K562 (cell line): ENCODE measurements around the gene KRTAP4-7. TPM values are rescaled to one million over a fixed set of nuclear protein-coding genes. Genes with fewer than 3 reads are reported as not detected.

ENCODE experiments used
- ATAC-seq: fragments of 200-7000 bp; cut with Tn5 transposase; 3 replicates; pipeline ENCODE4 v1.9.1; 2020; ENCODE audit warnings: moderate library complexity
- BruUV-seq: library from RNA; stranded (reverse); fragments of 400-500 nt; replicated peaks from 2 replicates; lab custom pipeline; 2021; lab: Mats Ljungman, UMichigan
- CTCF ChIA-PET: fragments of 300-600 bp; formaldehyde crosslinking; extraction: SDS; loops from one replicate; lab custom pipeline; 2021; ENCODE audit warnings: low intra/inter-chr PET ratio; lab: Yijun Ruan, JAX
- POLR2A ChIA-PET: fragments of 300-600, 350-650 bp; sonication (Branson Sonifier 250); formaldehyde crosslinking; extraction: SDS; loops from one replicate; lab custom pipeline; 2021; ENCODE audit warnings: antibody characterized with exemption, inconsistent platforms; lab: Yijun Ruan, JAX
- DNase-seq, 4 experiments: peaks; one replicate each; pipeline versions ENCODE4 v3.0.0 to v3.0.0-alpha.2; 2011 to 2018; ENCODE audit warnings: low spot score in 3 of 4, mixed read lengths in 3 of 4; ENCODE audit errors: extremely low read depth in 1 of 4
- FAIRE-seq: peaks from 2 replicates; lab custom pipeline; 2011; peaks lifted over from hg19 to GRCh38; lab: Jason Lieb, UNC
- H2AFZ ChIP-seq: 2 replicates; pipeline ENCODE4 v1.6.0; 2011; ENCODE audit warnings: low read depth, low read length, control low read depth, inconsistent platforms
- H3K27ac ChIP-seq: fragments of 200-600 bp; 3 replicates; pipeline ENCODE4 v1.8.0; 2011; ENCODE audit warnings: low read depth, mild to moderate bottlenecking, control low read depth, inconsistent platforms, low read length, moderate library complexity, mixed read lengths; ENCODE audit errors: extremely low read depth
- H3K27me3 ChIP-seq, 2 experiments: fragments of 300-600 bp in 1 of 2; 2 replicates in 1 of 2; 3 replicates in 1 of 2; pipeline versions ENCODE4 v1.6.0 to v1.8.0; 2011; ENCODE audit warnings: inconsistent platforms in 2 of 2, low read length in 2 of 2, mild to moderate bottlenecking in 1 of 2, mixed read lengths in 1 of 2, moderate library complexity in 1 of 2; ENCODE audit not compliant: control insufficient read depth in 2 of 2, insufficient read depth in 2 of 2
- H3K36me3 ChIP-seq: fragments of 300-600 bp; 3 replicates; pipeline ENCODE4 v1.8.0; 2011; ENCODE audit warnings: mild to moderate bottlenecking, low read length, inconsistent platforms; ENCODE audit not compliant: control insufficient read depth, insufficient read depth
- H3K4me1 ChIP-seq, 2 experiments: fragments of 200-600 bp in 1 of 2; replicated peaks in 1 of 2; 2 replicates in 1 of 2; 3 replicates in 1 of 2; pipeline versions ENCODE4 v1.5.1 to v1.8.0; 2011; ENCODE audit warnings: inconsistent platforms in 2 of 2, low read length in 2 of 2, mild to moderate bottlenecking in 1 of 2, mixed read lengths in 1 of 2, moderate library complexity in 1 of 2; ENCODE audit not compliant: control insufficient read depth in 2 of 2, insufficient read depth in 2 of 2
- H3K4me2 ChIP-seq: 2 replicates; pipeline ENCODE4 v1.6.1; 2011; ENCODE audit warnings: low read length, control low read depth, inconsistent platforms, mixed read lengths; ENCODE audit not compliant: insufficient read depth
- H3K4me3 ChIP-seq: fragments of 200-600 bp; sonication (generic), shearing (Covaris generic); 2 replicates; pipeline ENCODE4 v1.5.1; 2016; ENCODE audit warnings: control low read depth, inconsistent platforms
- H3K79me2 ChIP-seq: fragments of 200-600 bp; 3 replicates; pipeline ENCODE4 v1.8.0; 2011; ENCODE audit warnings: low read length, inconsistent platforms; ENCODE audit not compliant: control insufficient read depth, insufficient read depth
- H3K9ac ChIP-seq, 2 experiments: 2 replicates each; pipeline versions ENCODE4 v1.6.0 to v1.6.1; 2011; ENCODE audit warnings: low read depth in 2 of 2, low read length in 2 of 2, control low read depth in 1 of 2, inconsistent platforms in 1 of 2, mild to moderate bottlenecking in 1 of 2, mixed read lengths in 1 of 2; ENCODE audit not compliant: insufficient read depth in 1 of 2
- H3K9me1 ChIP-seq: one replicate; pipeline ENCODE4 v1.6.0; 2011; ENCODE audit warnings: inconsistent platforms, mild to moderate bottlenecking, low read length, moderate library complexity; ENCODE audit not compliant: control insufficient read depth, insufficient read depth
- H3K9me3 ChIP-seq: replicated peaks from 2 replicates; pipeline ENCODE4 v1.5.1; 2011; ENCODE audit warnings: low read depth, low read length, inconsistent platforms; ENCODE audit not compliant: control insufficient read depth, insufficient read depth
- H4K20me1 ChIP-seq: replicated peaks from 2 replicates; pipeline ENCODE4 v1.6.1; 2011; ENCODE audit warnings: low read length, inconsistent platforms, mixed read lengths; ENCODE audit not compliant: control insufficient read depth, insufficient read depth
- FOXA3 ChIP-seq, 2 experiments: fragments of 450-650 bp in 1 of 2; sonication (generic) in 1 of 2; formaldehyde crosslinking; IDR thresholded peaks in 1 of 2; conservative IDR thresholded peaks in 1 of 2; 2 replicates each; pipeline versions ENCODE4 v1.4.0 to v1.8.0; 2020 to 2022; ENCODE audit warnings: mild to moderate bottlenecking in 2 of 2, missing genetic modification reagents in 1 of 2
- HEY1 ChIP-seq: fragments of 250-450 bp; sonication (Bioruptor Pico); IDR thresholded peaks from 2 replicates; pipeline ENCODE4 v1.5.0; 2020; ENCODE audit warnings: mild to moderate bottlenecking, moderate library complexity, borderline replicate concordance
- JUN ChIP-seq, 2 experiments: sonication (generic) in 1 of 2; formaldehyde crosslinking in 1 of 2; IDR thresholded peaks; 2 replicates each; pipeline versions ENCODE4 v1.6.1 to v1.8.0; 2012 to 2022; ENCODE audit warnings: borderline replicate concordance in 2 of 2, mild to moderate bottlenecking in 2 of 2, improper control_type of control experiment in 1 of 2, low read depth in 1 of 2, low read length in 1 of 2, missing genetic modification reagents in 1 of 2
- MAFK ChIP-seq: IDR thresholded peaks from 2 replicates; pipeline ENCODE4 v1.6.1; 2011; ENCODE audit warnings: low read length, improper control_type of control experiment
- NCOA6 ChIP-seq: fragments of 450-650 bp; IDR thresholded peaks from 2 replicates; pipeline ENCODE4 v1.6.1; 2017; ENCODE audit warnings: mild to moderate bottlenecking
- OTX1 ChIP-seq: fragments of 450-650 bp; formaldehyde crosslinking; IDR thresholded peaks from 2 replicates; pipeline ENCODE4 v1.4.0; 2022; ENCODE audit warnings: mild to moderate bottlenecking
- TRIM28 ChIP-seq: fragments of 450-650 bp; IDR thresholded peaks from 2 replicates; pipeline ENCODE4 v1.6.1; 2017
- ZNF12 ChIP-seq: sonication (generic); formaldehyde crosslinking; IDR thresholded peaks from 2 replicates; pipeline ENCODE4 v1.4.0; 2020; ENCODE audit warnings: mild to moderate bottlenecking, missing genetic modification reagents
- ZNF121 ChIP-seq: sonication (generic); formaldehyde crosslinking; conservative IDR thresholded peaks from 2 replicates; pipeline ENCODE4 v1.8.0; 2022; ENCODE audit warnings: missing genetic modification reagents
- ZNF263 ChIP-seq: sonication (generic); formaldehyde crosslinking; IDR thresholded peaks from 2 replicates; pipeline ENCODE4 v1.8.0; 2022; ENCODE audit warnings: mild to moderate bottlenecking, missing genetic modification reagents, borderline replicate concordance
- ZNF668 ChIP-seq: fragments of 250-450 bp; sonication (Bioruptor Pico); IDR thresholded peaks from 2 replicates; pipeline ENCODE4 v1.8.0; 2022; ENCODE audit warnings: mild to moderate bottlenecking, inconsistent platforms
- in situ Hi-C: fragments of 300-500 bp; cut with MboI; formaldehyde crosslinking; loops from 4 replicates; pipeline ENCODE4 v1.15.0; 2018; ENCODE audit warnings: inconsistent platforms, mixed read lengths
- intact Hi-C: fragments of 100-400 bp; cut with micrococcal nuclease; formaldehyde crosslinking; loops from 2 replicates; pipeline ENCODE4 v1.14.2; 2022
- polyA plus RNA-seq, 8 experiments: library from polyadenylated mRNA; depleted of rRNA in 4 of 8; stranded (reverse) in 5 of 8; unstranded in 3 of 8; fragments of >200 nt; fragmentation: Nextera tagmentation in 2 of 8; fragmentation: Illumina TruSeq in 1 of 8; extraction: Ambion mirVana in 2 of 8; extraction: Trizol in 1 of 8; gene quantifications; 2 replicates each; pipeline versions ENCODE4 v1.2.1 to v1.2.3, GENCODE V29; 2011 to 2014; ENCODE audit warnings: inconsistent platforms in 1 of 8, missing spikeins in 1 of 8
- total RNA-seq, 7 experiments: library from RNA; depleted of rRNA in 6 of 7; stranded (reverse); fragments of >200 nt in 6 of 7; fragmentation: Illumina TruSeq in 2 of 7; extraction: Trizol in 2 of 7; gene quantifications; 2 replicates each; pipeline versions ENCODE4 v1.2.1 to v1.2.3, GENCODE V29; 2011 to 2021; ENCODE audit warnings: low replicate concordance in 1 of 7
- TF ChIP-seq, protein P1 (sequence below), 2 experiments: IDR thresholded peaks; 2 replicates each; pipeline ENCODE4 v1.6.1; 2011; ENCODE audit warnings: borderline replicate concordance in 1 of 2, control low read depth in 1 of 2, low read depth in 1 of 2, low read length in 1 of 2, mild to moderate bottlenecking in 1 of 2, mixed read lengths in 1 of 2, moderate library complexity in 1 of 2; ENCODE audit not compliant: insufficient read depth in 1 of 2, insufficient read length in 1 of 2, poor library complexity in 1 of 2, severe bottlenecking in 1 of 2; ENCODE audit errors: extremely low read depth in 1 of 2
- TF ChIP-seq, protein P2 (sequence below), 2 experiments: fragments of 450-650 bp in 1 of 2; sonication (generic) in 1 of 2; formaldehyde crosslinking in 1 of 2; IDR thresholded peaks; 2 replicates each; pipeline versions ENCODE4 v1.7.1 to v1.9.0; 2016 to 2022; ENCODE audit warnings: inconsistent platforms in 1 of 2, mild to moderate bottlenecking in 1 of 2, missing genetic modification reagents in 1 of 2

KRTAP4-7 gene
- total and polyA plus RNA-seq, 9 of the 15 experiments (the other 6 are each of a cell fraction or from before 2014, with no cell fraction given), result not detected

DNA sequence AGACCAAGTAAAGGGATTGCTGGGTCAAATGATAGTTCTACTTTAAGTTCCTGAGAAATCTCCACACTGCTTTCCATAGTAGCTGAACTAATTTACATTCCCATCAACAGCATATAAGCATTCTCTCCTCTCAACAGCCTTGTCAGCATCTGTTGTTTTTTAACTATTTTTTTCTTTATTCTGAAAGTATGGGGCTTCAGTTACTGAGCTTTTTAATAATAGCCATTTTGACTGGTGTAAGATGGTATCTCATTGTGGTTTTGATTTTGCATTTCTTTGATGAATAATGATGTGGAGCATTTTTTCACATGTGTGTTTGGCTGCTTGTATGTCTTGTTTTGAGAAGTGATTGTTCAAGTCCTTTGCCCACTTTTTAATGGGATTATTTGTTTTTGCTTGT lies 31.4 kb upstream of the KRTAP4-7 start:
- no peaks in the 10 kb centered on the region for H3K79me2 ChIP-seq
- no peaks in the 10 kb centered on the region for H3K36me3 ChIP-seq
- no peaks in the 10 kb centered on the region for H4K20me1 ChIP-seq
- intact Hi-C loops (no loop called here), in situ Hi-C loops (no loop called here)
- H3K9ac ChIP-seq, result no peak overlapping the region
- H3K27me3 ChIP-seq, result peaks cover 7% of the 10 kb centered on the region in 2 experiments; a peak in 4 of 5 replicates
- H3K4me3 ChIP-seq, result no peak overlapping the region
- no peak overlapping the region for H2AFZ ChIP-seq
- H3K27ac ChIP-seq, result no peak overlapping the region
- CTCF ChIA-PET, result no interaction called here
- H3K4me2 ChIP-seq, result no peak overlapping the region
- H3K4me1 ChIP-seq, result no peaks in the 10 kb centered on the region
- POLR2A ChIA-PET, result no interaction called here
- DNase-seq (no peak), FAIRE-seq (no peak), ATAC-seq (no peak)
- no TSS peak for BruUV-seq
- no peaks in the 10 kb centered on the region for H3K9me1 ChIP-seq
- no peaks in the 10 kb centered on the region for H3K9me3 ChIP-seq
- TF ChIP-seq JUN (IDR thresholded peaks at IDR 0.05; ENCODE audit: borderline replicate concordance, low read depth, low read length) (no peak), JUN (CRISPR knock-in tag; IDR thresholded peaks at IDR 0.05; ENCODE audit: borderline replicate concordance) (no peak), HEY1 (CRISPR knock-in tag) (no peak), FOXA3 (CRISPR knock-in tag; conservative IDR thresholded peaks at IDR 0.05 in 1 of 2, IDR thresholded peaks at IDR 0.05 in 1 of 2) (no peak), ZNF12 (no peak), ZNF121 (CRISPR knock-in tag) (no peak), OTX1 (CRISPR knock-in tag) (no peak), ZNF668 (no peak), NCOA6 (no peak), ZNF263 (CRISPR knock-in tag) (no peak), TRIM28 (no peak), MAFK (no peak)
- TF ChIP-seq, protein P1, sequence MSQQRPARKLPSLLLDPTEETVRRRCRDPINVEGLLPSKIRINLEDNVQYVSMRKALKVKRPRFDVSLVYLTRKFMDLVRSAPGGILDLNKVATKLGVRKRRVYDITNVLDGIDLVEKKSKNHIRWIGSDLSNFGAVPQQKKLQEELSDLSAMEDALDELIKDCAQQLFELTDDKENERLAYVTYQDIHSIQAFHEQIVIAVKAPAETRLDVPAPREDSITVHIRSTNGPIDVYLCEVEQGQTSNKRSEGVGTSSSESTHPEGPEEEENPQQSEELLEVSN (IDR thresholded peaks at IDR 0.05; ENCODE audit: borderline replicate concordance in 1 of 2, extremely low read depth in 1 of 2, insufficient read depth in 1 of 2, insufficient read length in 1 of 2, low read depth in 1 of 2, low read length in 1 of 2, poor library complexity in 1 of 2, severe bottlenecking in 1 of 2), result no peak
- TF ChIP-seq, protein P2, sequence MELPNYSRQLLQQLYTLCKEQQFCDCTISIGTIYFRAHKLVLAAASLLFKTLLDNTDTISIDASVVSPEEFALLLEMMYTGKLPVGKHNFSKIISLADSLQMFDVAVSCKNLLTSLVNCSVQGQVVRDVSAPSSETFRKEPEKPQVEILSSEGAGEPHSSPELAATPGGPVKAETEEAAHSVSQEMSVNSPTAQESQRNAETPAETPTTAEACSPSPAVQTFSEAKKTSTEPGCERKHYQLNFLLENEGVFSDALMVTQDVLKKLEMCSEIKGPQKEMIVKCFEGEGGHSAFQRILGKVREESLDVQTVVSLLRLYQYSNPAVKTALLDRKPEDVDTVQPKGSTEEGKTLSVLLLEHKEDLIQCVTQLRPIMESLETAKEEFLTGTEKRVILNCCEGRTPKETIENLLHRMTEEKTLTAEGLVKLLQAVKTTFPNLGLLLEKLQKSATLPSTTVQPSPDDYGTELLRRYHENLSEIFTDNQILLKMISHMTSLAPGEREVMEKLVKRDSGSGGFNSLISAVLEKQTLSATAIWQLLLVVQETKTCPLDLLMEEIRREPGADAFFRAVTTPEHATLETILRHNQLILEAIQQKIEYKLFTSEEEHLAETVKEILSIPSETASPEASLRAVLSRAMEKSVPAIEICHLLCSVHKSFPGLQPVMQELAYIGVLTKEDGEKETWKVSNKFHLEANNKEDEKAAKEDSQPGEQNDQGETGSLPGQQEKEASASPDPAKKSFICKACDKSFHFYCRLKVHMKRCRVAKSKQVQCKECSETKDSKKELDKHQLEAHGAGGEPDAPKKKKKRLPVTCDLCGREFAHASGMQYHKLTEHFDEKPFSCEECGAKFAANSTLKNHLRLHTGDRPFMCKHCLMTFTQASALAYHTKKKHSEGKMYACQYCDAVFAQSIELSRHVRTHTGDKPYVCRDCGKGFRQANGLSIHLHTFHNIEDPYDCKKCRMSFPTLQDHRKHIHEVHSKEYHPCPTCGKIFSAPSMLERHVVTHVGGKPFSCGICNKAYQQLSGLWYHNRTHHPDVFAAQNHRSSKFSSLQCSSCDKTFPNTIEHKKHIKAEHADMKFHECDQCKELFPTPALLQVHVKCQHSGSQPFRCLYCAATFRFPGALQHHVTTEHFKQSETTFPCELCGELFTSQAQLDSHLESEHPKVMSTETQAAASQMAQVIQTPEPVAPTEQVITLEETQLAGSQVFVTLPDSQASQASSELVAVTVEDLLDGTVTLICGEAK (IDR thresholded peaks at IDR 0.05), result no peak
- TF ChIP-seq, protein P2 (CRISPR knock-in tag; IDR thresholded peaks at IDR 0.05), result no peak
